Measurements from ENCODE around the gene ICAM1.
A peak's percentile ranks its signal among the peaks of the same experiment; 100 is the strongest.
"Not testable (repeated sequence)": the region's sequence is repeated elsewhere in the genome, so short reads cannot be mapped to it uniquely, and the experiment has no call there.

The ICAM1 gene

GRCh38 chr19:10277795-10278589 lies 7.1 kb downstream of the ICAM1 start:
- DNase-seq (ENCODE audit: low spot score): no peak

- no peak for DNase-seq (ENCODE audit: low spot score)
Observed at GRCh38 chr19:10278935-10279334, 8.0 kb downstream of the ICAM1 start.

GRCh38 chr19:10279737-10280442 lies 9.0 kb downstream of the ICAM1 start:
- no peak for DNase-seq (ENCODE audit: low spot score)

GRCh38 chr19:10282043-10282442 lies 11.1 kb downstream of the ICAM1 start:
- DNase-seq (ENCODE audit: low spot score): not testable (repeated sequence)

- DNase-seq (ENCODE audit: low spot score): no peak
Observed at GRCh38 chr19:10283301-10284064, 12.6 kb downstream of the ICAM1 start.

- DNase-seq (ENCODE audit: low spot score): no peak
Observed at GRCh38 chr19:10284065-10284959, 13.4 kb downstream of the ICAM1 start.

GRCh38 chr19:10284960-10285278 lies 14.0 kb downstream of the ICAM1 start:
- no peak for DNase-seq (ENCODE audit: low spot score)

- DNase-seq (ENCODE audit: low spot score): no peak
Observed at GRCh38 chr19:10285393-10285792, 14.5 kb downstream of the ICAM1 start.

GRCh38 chr19:10286803-10287737 lies 16.1 kb downstream of the ICAM1 start, which contains the start of gene ICAM4:
Gene ICAM4 (plus strand): TSS chr19:10286955. CDS start chr19:10287013, 58 bp downstream.
- no peak for DNase-seq (ENCODE audit: low spot score)

GRCh38 chr19:10288662-10289166 lies 17.8 kb downstream of the ICAM1 start:
- peak; percentile 52 for DNase-seq (ENCODE audit: low spot score)

- peak; percentile 62 for DNase-seq (ENCODE audit: low spot score)
Observed at GRCh38 chr19:10289167-10289835, 18.4 kb downstream of the ICAM1 start.

GRCh38 chr19:10289836-10290356 lies 19.0 kb downstream of the ICAM1 start, which contains the start of gene ICAM5:
Gene ICAM5 (plus strand): TSS chr19:10289952. CDS start chr19:10290044, 92 bp downstream.
- peak; percentile 34 for DNase-seq (ENCODE audit: low spot score)

GRCh38 chr19:10290357-10290875 lies 19.5 kb downstream of the ICAM1 start:
- DNase-seq (ENCODE audit: low spot score): peak; percentile 48

GRCh38 chr19:10290876-10291553 lies 20.1 kb downstream of the ICAM1 start:
- DNase-seq (ENCODE audit: low spot score): peak; percentile 66

- DNase-seq (ENCODE audit: low spot score): no peak
Observed at GRCh38 chr19:10291554-10292205, 20.8 kb downstream of the ICAM1 start.

- peak; percentile 85 for DNase-seq (ENCODE audit: low spot score)
Observed at GRCh38 chr19:10292206-10292788, 21.4 kb downstream of the ICAM1 start.

GRCh38 chr19:10292789-10293636 lies 22.1 kb downstream of the ICAM1 start:
- peak; percentile 29 for DNase-seq (ENCODE audit: low spot score)
